ENCODE measurements around the gene WDSUB1.

The WDSUB1 gene

DNA sequence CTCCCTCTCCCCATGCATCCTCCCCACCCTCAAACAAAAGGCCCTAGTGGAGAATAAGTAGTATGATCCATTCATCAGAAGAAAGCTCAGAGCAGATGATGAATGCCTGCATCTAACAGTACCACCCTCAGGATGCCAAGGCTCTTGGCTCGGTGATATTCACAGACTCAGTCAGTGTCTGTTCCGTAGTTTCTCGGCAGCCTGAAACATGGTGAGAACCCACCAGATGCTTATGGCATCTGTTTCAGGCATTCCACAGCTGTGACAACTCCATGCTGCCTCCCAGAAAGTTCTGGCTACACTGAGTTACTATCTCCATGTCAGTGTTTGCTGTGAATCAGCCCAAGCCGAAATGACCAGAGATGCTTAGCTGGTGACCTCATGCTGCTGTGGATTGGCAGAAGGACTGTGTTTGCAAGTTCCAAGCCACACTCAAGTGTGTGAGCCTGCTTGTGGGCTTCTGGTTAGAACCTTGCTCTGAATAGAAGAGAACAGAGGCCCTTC lies 83.9 kb downstream of the WDSUB1 start:
- TF ChIP-seq ZNF274 (IDR thresholded peaks at IDR 0.05; ENCODE audit: low read depth, low read length): no peak
- H3K4me3 ChIP-seq (ENCODE audit: low read length): no peak overlapping the region

DNA sequence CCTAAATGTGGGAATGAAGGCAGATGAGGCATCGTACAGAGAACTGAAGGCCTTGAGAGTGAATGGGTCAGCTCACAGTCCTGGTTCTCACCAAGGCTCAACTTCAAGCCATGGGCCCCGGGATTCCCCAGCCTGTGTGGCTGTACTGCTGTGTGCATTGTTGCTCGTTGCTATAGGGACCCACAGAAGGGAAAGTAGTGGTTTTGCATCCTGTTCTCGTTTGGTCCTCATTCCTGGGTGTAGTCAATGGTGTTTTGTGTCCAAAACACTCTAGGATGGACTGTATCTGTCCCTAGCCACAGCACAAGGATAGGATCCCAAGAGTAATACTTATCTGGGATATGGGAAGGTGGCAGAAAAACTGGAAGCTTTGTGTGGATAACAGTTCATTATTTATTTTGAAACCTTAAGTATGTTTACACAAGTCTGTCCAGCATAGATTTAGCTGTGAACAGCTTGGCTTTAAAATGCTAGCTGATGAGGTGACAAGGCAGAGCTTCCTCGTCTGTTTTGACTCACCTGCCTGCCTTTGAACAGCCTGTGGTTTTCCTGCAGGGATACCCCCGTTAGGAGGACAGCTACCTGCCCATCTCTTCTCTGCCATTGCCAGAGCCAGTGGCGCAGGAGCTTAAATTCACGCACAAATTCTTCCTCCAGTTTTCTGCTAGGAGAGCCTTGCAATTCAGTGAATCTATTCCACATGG lies 85.0 kb downstream of the WDSUB1 start:
- TF ChIP-seq ZNF274 (IDR thresholded peaks at IDR 0.05; ENCODE audit: low read depth, low read length): no peak
- H3K4me3 ChIP-seq (ENCODE audit: low read length): no peak overlapping the region

DNA sequence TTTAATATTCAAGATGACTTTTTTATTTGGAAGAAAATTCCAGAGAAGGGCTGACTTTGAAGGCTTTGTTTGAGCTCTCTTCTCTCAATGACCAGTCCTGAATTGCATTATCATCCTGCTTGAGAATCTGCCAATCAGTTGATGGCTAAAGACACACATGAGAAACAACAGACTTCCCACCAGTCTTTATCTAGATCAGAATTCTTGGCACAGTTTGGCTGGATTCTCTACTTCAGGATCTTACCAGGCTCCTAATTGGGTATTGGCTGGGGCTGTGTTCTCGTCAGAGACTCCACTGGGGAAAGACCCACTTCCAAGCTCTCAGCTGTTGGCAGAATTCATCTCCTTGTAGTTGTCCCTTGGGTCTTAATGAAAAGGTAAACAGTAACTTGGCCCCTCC lies 86.0 kb downstream of the WDSUB1 start:
- TF ChIP-seq ZNF274 (IDR thresholded peaks at IDR 0.05; ENCODE audit: low read depth, low read length): no peak
- H3K4me3 ChIP-seq (ENCODE audit: low read length): no peak overlapping the region

DNA sequence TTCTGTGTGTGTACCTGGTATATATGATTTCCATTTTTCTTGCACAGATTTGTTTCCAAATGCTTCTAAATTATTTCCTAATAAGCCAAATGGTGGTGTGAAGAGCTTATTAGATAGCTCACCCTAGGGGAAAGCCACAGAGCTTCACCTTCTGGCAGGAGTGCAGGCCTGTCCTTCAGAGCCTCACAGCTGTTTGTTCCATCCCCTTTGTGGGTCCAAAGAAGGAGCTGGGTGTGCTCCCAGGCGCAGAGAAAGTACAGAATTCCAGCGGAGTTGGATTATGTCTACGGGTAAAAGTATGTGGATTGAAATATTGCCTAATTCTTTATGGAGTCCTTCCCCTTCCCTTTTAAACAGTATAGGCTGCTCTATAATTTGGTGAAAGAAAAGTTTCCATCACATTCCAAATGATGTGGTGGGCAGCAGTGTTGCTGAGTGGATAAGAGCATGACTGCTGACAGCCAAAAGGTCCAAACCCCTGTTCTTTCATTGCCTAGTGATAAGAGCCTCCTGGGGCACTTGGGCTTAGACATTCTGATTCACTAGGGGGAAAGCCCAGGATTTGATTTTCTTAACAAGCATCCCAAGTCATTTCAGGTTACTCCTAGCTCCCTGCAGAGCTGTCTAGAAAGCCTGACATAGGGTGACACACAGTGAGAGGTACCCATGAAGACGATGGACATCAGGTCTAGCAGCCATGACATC lies 86.6 kb downstream of the WDSUB1 start:
- TF ChIP-seq ZNF274 (IDR thresholded peaks at IDR 0.05; ENCODE audit: low read depth, low read length): no peak
- no peak overlapping the region for H3K4me3 ChIP-seq (ENCODE audit: low read length)

DNA sequence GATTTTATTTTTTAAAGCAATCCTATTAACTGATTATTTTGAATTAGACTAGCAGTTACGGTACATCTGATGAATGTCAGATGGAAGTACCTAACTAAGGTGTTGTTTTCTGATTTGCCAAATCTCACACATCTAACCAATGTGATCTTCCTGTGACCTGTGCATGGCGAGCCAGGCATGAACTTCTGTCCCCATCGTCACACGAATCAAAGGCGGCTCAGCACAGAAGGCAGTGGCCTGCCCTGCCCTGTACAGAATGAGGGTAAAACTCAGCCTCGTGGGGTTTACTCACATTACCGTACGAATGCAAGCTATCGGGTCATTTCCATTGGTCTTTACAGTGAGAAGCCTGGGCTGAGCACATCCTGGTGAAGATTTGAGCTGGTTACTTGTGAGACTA lies 87.3 kb downstream of the WDSUB1 start:
- no peak overlapping the region for H3K4me3 ChIP-seq (ENCODE audit: low read length)
- TF ChIP-seq ZNF274 (IDR thresholded peaks at IDR 0.05; ENCODE audit: low read depth, low read length): no peak

DNA sequence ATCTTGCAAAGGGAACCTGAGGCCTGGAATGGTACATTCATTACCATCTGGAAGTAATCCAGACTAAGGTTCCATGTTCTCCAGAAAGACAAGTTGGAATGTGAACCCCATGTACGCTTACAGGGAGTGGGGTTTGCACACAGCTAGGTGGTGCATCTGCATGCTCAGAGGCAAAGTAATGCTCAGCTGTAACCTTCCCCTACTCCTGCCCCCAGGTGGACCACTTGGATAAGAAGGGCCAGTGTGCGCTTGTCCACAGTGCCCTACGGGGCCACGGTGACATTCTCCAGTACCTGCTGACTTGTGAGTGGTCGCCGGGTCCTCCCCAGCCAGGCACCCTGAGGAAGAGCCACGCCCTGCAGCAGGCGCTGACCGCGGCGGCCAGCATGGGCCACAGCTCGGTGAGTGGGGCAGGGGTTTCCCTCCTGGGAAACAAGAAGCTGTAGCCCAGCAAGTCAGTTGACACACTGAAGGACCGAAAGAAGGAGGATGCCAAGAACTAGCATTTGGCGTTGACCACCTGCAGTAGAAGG lies 90.0 kb downstream of the WDSUB1 start:
- TF ChIP-seq ZNF274 (IDR thresholded peaks at IDR 0.05; ENCODE audit: low read depth, low read length): no peak
- H3K4me3 ChIP-seq (ENCODE audit: low read length): no peak overlapping the region

DNA sequence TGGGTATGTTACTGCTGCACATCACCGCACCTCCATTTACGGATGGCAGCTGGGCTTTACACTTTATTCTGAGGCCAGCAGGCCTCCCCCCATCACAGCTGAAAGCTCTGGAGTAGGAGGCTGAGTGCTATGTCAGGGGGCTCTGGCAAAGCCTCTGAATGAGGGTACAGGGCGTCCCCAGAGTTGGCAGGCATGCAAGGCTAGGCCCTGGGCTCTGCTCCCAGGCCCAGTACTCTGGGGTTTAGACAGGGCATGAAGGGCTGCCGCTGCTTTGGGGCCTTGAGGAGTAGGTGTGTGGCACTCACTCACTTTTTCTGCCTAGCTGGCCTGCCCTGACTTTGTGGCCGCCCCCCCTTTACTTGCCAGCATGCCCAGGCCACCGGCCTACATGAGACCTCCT lies 90.8 kb downstream of the WDSUB1 start:
- no peak overlapping the region for H3K4me3 ChIP-seq (ENCODE audit: low read length)
- no peak for TF ChIP-seq ZNF274 (IDR thresholded peaks at IDR 0.05; ENCODE audit: low read depth, low read length)

DNA sequence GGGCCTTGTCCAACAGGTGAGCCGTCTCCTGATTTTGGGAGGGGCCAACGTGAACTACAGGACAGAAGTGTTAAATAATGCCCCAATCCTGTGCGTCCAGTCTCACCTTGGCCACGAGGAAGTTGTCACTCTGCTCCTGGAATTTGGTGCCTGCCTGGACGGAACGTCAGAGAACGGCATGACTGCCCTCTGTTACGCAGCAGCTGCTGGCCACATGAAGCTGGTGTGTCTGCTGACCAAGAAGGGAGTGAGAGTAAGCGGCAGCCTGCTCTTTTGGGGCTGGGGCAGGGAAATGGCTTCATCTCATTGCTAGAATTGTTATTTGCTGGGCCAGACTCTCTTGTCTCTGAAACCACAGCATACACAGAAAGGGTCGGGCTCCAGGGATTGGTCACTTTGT lies 92.3 kb downstream of the WDSUB1 start:
- no peak for TF ChIP-seq ZNF274 (IDR thresholded peaks at IDR 0.05; ENCODE audit: low read depth, low read length)
- no peak overlapping the region for H3K4me3 ChIP-seq (ENCODE audit: low read length)

DNA sequence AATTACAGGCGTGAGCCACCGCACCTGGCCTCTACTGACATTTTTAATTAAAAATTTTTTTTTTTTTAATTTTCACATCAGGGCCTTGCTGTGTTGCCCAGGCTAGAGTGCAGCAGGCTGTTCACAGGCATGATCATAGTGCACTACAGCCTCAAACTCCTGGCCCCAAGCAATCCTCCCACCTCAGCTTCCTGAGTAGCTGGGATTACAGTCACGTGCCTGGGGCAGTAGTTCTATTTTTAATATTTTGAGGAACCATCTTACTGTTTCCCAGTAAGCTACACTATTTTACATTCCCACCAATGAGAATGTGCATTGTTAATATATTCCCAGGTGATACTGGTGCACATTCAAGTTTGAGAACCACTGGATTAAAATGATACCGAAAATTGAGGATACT lies 92.7 kb downstream of the WDSUB1 start:
- TF ChIP-seq ZNF274 (IDR thresholded peaks at IDR 0.05; ENCODE audit: low read depth, low read length): no peak
- no peak overlapping the region for H3K4me3 ChIP-seq (ENCODE audit: low read length)

DNA sequence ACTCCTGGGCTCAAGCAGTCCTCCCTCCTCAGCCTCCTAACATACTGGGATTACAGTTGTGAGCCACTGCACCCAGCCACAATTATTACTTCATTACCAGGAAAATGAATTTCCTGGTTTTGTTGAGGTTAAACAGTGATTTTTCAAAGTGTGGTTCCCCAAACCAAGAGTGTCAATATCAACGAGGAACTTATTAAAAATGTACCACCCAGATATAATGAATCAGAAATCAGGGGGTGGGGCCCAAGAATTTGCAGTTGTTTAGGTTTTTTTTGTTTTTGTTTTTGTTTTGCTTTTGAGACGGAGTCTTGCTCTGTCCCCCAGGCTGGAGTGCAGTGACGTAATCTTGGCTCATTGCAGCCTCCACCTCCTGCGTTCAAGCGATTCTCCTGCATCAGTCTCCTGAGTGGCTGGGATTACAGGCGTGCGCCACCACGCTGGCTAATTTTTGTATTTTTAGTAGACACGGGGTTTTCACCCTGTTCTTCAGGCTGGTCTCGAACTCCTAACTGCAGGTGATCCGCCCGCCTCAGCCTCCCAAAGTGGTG lies 94.1 kb downstream of the WDSUB1 start:
- no peak overlapping the region for H3K4me3 ChIP-seq (ENCODE audit: low read length)
- TF ChIP-seq ZNF274 (IDR thresholded peaks at IDR 0.05; ENCODE audit: low read depth, low read length): no peak

DNA sequence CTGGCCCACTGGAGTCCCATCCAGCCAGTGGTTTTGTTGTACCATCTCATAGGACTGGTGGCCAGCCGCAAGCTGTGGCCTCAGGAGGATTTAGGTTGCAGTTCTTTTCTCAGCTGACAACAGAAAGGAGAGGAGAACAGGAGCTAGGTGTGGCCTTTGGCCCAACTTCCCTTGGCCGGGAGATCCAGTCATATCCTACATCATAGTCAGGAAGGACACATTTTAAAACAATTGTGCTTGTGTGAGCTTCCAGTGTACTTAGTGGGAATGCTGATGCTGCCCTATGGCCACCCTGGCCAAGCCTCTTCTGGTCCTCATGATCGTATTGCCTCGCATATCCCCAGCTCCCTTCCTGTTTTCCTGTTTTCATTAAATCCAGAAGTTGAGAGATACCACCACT lies 98.1 kb downstream of the WDSUB1 start:
- no peak for TF ChIP-seq ZNF274 (IDR thresholded peaks at IDR 0.05; ENCODE audit: low read depth, low read length)
- H3K4me3 ChIP-seq (ENCODE audit: low read length): no peak overlapping the region

DNA sequence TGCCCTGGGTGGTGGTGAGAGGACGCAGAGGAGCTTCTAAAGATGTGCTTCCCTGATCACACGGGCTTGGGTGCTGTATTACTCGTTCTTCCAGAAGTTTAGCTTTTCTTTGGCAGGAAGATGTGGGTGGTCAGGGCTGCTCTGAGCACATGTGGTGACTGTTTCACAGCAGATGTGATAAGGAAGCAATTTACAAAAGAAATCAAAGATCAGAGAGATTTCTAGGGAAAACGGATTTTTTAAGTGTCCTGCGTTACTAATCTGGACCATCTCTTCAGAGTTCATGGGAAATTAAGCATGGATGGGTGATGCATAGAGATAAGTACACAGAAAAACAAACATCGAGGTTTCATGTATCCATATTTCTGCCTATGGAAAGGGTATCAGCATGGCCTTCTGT lies 99.4 kb downstream of the WDSUB1 start:
- no peak overlapping the region for H3K4me3 ChIP-seq (ENCODE audit: low read length)
- TF ChIP-seq ZNF274 (IDR thresholded peaks at IDR 0.05; ENCODE audit: low read depth, low read length): no peak

DNA sequence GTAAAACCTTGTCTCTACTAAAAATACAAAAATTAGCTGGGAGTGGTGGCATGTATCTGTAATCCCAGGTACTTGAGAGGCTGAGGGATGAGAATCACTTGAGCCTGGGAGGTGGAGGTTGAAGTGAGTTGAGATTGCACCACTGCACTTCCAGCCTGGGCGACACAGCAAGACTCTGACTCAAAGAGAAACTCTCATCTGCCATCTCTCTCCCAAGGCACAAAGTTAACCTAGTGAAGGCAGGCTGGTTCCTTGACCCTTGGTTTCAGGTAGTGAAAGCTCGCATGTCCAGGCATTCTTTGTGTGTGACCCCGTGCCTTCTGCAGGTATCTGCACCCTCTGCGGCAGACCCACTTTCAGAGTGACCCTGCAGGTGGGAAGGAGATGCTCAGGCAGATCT lies 100.0 kb downstream of the WDSUB1 start:
- no peak for TF ChIP-seq ZNF274 (IDR thresholded peaks at IDR 0.05; ENCODE audit: low read depth, low read length)
- H3K4me3 ChIP-seq (ENCODE audit: low read length): no peak overlapping the region
